ENCODE data around the gene NCF4. TPM values are rescaled to one million over a fixed set of nuclear protein-coding genes. Genes with fewer than 3 reads are reported as not detected.

Gene NCF4
- total and polyA plus RNA-seq, 12 donors: 1.1 to 18.9 (median 3.6) TPM

GRCh38 chr22:36892292-36892691 is 31.5 kb downstream of the NCF4 start:
- TF ChIP-seq, protein P1, sequence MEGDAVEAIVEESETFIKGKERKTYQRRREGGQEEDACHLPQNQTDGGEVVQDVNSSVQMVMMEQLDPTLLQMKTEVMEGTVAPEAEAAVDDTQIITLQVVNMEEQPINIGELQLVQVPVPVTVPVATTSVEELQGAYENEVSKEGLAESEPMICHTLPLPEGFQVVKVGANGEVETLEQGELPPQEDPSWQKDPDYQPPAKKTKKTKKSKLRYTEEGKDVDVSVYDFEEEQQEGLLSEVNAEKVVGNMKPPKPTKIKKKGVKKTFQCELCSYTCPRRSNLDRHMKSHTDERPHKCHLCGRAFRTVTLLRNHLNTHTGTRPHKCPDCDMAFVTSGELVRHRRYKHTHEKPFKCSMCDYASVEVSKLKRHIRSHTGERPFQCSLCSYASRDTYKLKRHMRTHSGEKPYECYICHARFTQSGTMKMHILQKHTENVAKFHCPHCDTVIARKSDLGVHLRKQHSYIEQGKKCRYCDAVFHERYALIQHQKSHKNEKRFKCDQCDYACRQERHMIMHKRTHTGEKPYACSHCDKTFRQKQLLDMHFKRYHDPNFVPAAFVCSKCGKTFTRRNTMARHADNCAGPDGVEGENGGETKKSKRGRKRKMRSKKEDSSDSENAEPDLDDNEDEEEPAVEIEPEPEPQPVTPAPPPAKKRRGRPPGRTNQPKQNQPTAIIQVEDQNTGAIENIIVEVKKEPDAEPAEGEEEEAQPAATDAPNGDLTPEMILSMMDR (IDR thresholded peaks at IDR 0.05): no peak
- Histone ChIP-seq H3K36me3 (no peaks in the 10 kb centered on the region), H3K4me1 (peaks cover 0 to 12% (median 0%) of the 10 kb centered on the region in 9 donors), H3K27me3 (peaks cover 0 to 4% (median 0%) of the 10 kb centered on the region in 7 donors), H3K4me3 (no peak overlapping the region), H3K9me3 (peaks cover 0 to 19% (median 0%) of the 10 kb centered on the region in 11 donors), H3K27ac (no peak overlapping the region)
- DNase-seq (no peak), ATAC-seq (no peak)
- intact Hi-C loops (cut with DNase I): no loop called here
- WGBS, 2 donors: 39 to 40% methylated on average over 2 of the region's 2 CpGs

- DNase-seq (no peak), ATAC-seq (no peak)
- 78 to 80% methylated on average over 3 of the region's 3 CpGs for WGBS, 2 donors
- Histone ChIP-seq H3K27me3 (peaks cover 0 to 10% (median 0%) of the 10 kb centered on the region in 7 donors), H3K9me3 (peaks cover 0 to 19% (median 0%) of the 10 kb centered on the region in 11 donors), H3K36me3 (no peaks in the 10 kb centered on the region), H3K27ac (no peak overlapping the region), H3K4me3 (no peak overlapping the region), H3K4me1 (peaks cover 0 to 17% (median 0%) of the 10 kb centered on the region in 9 donors)
- intact Hi-C loops (cut with DNase I): no loop called here
- TF ChIP-seq, protein P1 (IDR thresholded peaks at IDR 0.05): no peak
Observed at GRCh38 chr22:36893262-36893661, 32.5 kb downstream of the NCF4 start.

DNA sequence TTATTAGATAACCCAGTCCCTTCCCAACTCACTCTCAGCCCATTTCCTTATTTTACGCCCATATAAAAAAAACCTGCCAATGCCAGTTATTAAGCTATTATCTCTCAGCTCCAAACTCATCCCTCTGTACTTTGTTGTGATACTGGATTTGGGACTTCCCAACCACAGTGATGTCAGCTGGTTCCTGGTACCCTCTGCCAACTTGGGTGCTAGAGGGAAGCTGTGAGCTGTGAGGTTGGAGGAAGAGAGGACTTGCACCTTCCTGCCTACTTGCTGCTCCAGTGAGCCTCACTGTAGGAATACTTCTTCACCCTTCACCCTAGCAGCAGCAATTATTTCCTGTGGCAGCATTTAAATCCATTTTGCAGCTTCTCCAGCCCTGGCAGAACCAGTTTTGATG is 33.5 kb downstream of the NCF4 start:
- Histone ChIP-seq H3K4me1 (peaks cover 0 to 17% (median 0%) of the 10 kb centered on the region in 9 donors), H3K27me3 (peaks cover 0 to 14% (median 0%) of the 10 kb centered on the region in 7 donors), H3K27ac (no peak overlapping the region), H3K36me3 (no peaks in the 10 kb centered on the region), H3K4me3 (no peak overlapping the region), H3K9me3 (peaks cover 0 to 19% (median 0%) of the 10 kb centered on the region in 11 donors)
- TF ChIP-seq, protein P1 (IDR thresholded peaks at IDR 0.05): no peak
- DNase-seq (no peak), ATAC-seq (no peak)
- 87 to 93% methylated on average over 1 of the region's 1 CpG for WGBS, 2 donors
- intact Hi-C loops (cut with DNase I): no loop called here

DNA sequence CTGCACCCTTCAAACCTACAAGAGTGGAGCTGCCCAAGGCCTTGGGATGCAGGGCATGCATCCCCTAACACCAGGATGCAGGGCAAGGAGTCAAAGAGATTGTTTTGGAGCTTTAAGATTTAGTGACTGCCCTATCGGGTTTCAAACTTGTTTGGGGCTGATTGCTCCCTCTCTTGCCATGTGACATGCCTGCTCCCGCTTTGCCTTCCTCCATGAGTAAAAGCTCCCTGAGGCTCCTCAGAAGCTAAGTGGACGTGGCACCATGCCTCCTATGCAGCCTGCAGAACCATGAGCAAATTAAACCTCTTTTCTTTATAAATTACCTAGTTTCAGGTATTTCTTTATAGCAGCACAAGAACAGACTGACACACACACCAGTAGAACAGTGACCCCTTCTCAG is 36.8 kb downstream of the NCF4 start:
- WGBS, 2 donors: 70 to 74% methylated on average over 3 of the region's 3 CpGs
- ATAC-seq: no peak
- intact Hi-C loops (cut with DNase I): no loop called here
- TF ChIP-seq, protein P1 (IDR thresholded peaks at IDR 0.05): no peak
- Histone ChIP-seq H3K9me3 (peaks cover 0 to 31% (median 8%) of the 10 kb centered on the region in 11 donors), H3K4me3 (no peak overlapping the region), H3K4me1 (peaks cover 0 to 34% (median 0%) of the 10 kb centered on the region in 9 donors), H3K27me3 (peaks cover 0 to 28% (median 10%) of the 10 kb centered on the region in 7 donors), H3K36me3 (no peaks in the 10 kb centered on the region), H3K27ac (no peak overlapping the region)
- no peak for DNase-seq

Data from heart right ventricle (tissue), 16 donors.